ENCODE data around the gene ZMIZ1. TPM values are rescaled to one million over a fixed set of nuclear protein-coding genes. Genes with fewer than 3 reads are reported as not detected.

The ZMIZ1 gene
- total RNA-seq, 1 donor from 2014 or later = 84.7 TPM

DNA sequence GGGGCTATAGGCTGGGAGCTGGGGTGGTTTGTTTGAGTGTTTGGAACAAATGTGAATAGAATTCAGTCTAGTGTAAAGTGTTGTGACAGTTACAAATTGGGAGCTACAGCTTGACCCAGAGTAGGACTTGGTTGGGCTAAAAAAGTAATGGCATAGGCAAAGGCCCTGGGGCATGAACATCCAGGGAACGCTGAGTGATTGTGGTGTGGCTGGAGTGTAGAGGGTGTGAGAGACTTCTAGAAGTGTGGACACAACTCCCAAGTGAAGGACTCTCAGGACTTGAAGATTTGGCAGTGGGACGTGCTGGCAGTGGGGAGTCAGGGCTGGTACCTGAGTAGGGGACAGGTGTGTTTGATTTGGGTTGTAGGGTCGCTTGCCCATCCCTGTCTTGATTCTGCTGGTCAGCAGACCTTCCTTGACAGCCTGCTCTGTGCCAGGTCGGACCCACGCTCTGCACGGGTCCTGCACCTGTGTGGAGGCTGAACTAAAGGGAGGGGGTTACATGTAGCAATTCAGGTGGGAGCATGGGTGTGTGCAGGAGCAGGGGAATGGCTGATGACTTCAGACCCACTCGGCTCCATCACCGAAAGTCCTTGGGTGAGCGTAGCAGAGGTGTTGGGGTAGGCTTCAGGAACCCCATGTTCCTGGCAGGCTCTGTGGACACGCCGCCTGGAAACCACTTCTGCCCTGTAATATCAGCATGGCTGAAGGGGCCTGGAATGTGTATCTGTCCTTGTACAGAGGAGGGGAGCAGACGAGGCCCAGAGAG, 43.3 kb downstream of the ZMIZ1 start:
- Histone ChIP-seq H3K4me3 (no peak overlapping the region), H3K27ac (peak overlapping the region; percentile 65), H3K9me3 (no peaks in the 10 kb centered on the region), H3K4me1 (peaks cover 61% of the 10 kb centered on the region), H3K36me3 (peaks cover 9% of the 10 kb centered on the region), H3K27me3 (no peaks in the 10 kb centered on the region)
- intact Hi-C loops (cut with DNase I) = no loop called here
- DNase-seq (peak; percentile 74), ATAC-seq (peak; percentile 67)
- TF ChIP-seq, protein P1, sequence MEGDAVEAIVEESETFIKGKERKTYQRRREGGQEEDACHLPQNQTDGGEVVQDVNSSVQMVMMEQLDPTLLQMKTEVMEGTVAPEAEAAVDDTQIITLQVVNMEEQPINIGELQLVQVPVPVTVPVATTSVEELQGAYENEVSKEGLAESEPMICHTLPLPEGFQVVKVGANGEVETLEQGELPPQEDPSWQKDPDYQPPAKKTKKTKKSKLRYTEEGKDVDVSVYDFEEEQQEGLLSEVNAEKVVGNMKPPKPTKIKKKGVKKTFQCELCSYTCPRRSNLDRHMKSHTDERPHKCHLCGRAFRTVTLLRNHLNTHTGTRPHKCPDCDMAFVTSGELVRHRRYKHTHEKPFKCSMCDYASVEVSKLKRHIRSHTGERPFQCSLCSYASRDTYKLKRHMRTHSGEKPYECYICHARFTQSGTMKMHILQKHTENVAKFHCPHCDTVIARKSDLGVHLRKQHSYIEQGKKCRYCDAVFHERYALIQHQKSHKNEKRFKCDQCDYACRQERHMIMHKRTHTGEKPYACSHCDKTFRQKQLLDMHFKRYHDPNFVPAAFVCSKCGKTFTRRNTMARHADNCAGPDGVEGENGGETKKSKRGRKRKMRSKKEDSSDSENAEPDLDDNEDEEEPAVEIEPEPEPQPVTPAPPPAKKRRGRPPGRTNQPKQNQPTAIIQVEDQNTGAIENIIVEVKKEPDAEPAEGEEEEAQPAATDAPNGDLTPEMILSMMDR (IDR thresholded peaks at IDR 0.05) = no peak

DNA sequence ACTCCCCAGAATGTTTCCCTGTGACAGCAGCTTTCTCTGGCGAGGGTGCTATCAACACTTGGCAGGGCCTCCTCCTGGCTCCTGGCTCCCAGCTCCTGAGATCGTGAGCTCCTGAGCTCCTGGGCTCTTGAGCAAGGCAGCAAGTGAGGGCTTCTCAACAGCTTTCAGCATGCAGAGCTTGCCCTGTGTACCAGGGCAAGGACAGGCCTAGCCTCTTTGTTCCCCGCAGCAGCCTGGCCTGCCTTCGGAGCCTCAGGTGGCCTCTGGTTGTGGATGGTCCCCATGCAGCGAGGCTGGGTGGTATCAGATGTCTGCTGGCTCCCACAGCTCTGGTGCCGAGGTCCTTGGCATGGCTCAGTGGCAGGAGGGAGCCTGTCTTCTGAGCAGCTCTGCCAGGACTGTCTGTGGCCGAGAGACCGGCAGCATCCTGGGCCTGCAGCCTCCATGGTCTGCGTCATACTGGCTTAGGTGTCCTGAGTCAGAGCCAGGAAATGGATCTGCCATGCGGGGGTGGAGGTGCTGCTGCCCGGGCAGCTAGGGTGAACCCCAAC, 44.2 kb downstream of the ZMIZ1 start:
- peak; percentile 50 for ATAC-seq
- Histone ChIP-seq H3K4me3 (no peak overlapping the region), H3K27me3 (no peaks in the 10 kb centered on the region), H3K9me3 (no peaks in the 10 kb centered on the region), H3K4me1 (peaks cover 61% of the 10 kb centered on the region), H3K36me3 (peaks cover 9% of the 10 kb centered on the region), H3K27ac (peak overlapping the region; percentile 65)
- intact Hi-C loops (cut with DNase I) = no loop called here
- no peak for DNase-seq
- TF ChIP-seq, protein P1 (IDR thresholded peaks at IDR 0.05) = no peak

- peak overlapping the region; percentile 36 for H3K27ac ChIP-seq
- no peak for ATAC-seq
- H3K9me3 ChIP-seq = no peaks in the 10 kb centered on the region
- H3K4me1 ChIP-seq = peaks cover 69% of the 10 kb centered on the region
- TF ChIP-seq, protein P1 (IDR thresholded peaks at IDR 0.05) = no peak
- intact Hi-C loops (cut with DNase I) = no loop called here
- H3K27me3 ChIP-seq = no peaks in the 10 kb centered on the region
- no peak for DNase-seq
- no peak overlapping the region for H3K4me3 ChIP-seq
- peaks cover 10% of the 10 kb centered on the region for H3K36me3 ChIP-seq
These were observed 45.1 kb downstream of the ZMIZ1 start for GRCh38 chr10:79113827-79114226.

DNA sequence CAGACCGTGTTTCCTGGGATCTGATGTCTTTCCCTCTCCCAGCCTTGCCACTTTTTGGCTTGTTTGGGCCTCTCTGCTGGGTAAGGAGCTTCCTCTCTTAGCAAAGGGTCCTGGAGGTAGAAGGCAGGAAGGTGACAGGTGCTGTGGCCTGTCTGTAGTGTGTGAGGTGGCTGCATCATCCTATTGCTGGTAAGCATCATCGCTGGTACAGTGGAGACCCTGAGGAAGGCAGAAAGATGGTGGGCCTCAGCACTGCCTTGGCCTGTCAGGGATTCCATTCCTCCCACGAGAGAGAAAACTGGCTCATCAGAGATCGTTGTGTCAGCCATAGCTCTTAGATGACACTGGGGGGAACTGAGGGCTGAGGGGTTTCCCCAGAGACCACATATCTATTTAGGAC, 46.5 kb downstream of the ZMIZ1 start:
- Histone ChIP-seq H3K9me3 (no peaks in the 10 kb centered on the region), H3K4me3 (no peak overlapping the region), H3K27me3 (no peaks in the 10 kb centered on the region), H3K4me1 (peaks cover 71% of the 10 kb centered on the region), H3K27ac (no peak overlapping the region), H3K36me3 (peaks cover 24% of the 10 kb centered on the region)
- intact Hi-C loops (cut with DNase I) = no loop called here
- TF ChIP-seq, protein P1 (IDR thresholded peaks at IDR 0.05) = no peak
- ATAC-seq (no peak), DNase-seq (no peak)

DNA sequence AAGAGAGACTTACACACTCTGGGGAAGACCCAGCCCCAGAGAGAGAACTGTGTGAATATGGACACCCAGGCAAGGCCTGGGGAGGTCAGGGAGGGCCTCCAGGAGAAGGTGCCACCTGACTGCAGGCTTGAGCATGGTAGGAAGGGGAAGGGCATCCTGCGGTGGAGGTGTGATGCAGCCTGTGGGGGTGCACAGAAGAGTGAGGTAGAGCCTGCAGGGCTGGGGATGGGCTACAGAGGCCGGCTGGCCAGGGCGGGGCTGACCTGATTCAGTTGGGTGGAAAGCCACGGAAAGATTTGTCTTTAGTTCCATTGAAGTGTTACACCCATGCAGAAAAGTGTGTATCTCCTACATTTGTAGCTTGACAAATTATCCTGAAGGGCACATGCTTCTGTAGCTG, 47.6 kb downstream of the ZMIZ1 start:
- intact Hi-C loops (cut with DNase I) = no loop called here
- peak overlapping the region; percentile 55 for H3K27ac ChIP-seq
- TF ChIP-seq, protein P1 (IDR thresholded peaks at IDR 0.05) = no peak
- no peak overlapping the region for H3K4me3 ChIP-seq
- H3K9me3 ChIP-seq = no peaks in the 10 kb centered on the region
- no peaks in the 10 kb centered on the region for H3K27me3 ChIP-seq
- no peak for ATAC-seq
- peaks cover 70% of the 10 kb centered on the region for H3K4me1 ChIP-seq
- DNase-seq = no peak
- H3K36me3 ChIP-seq = peaks cover 27% of the 10 kb centered on the region
